OCI-LY7 (cell line): ENCODE measurements around the gene HNRNPK. TPM values are rescaled to one million over a fixed set of nuclear protein-coding genes. Genes with fewer than 3 reads are reported as not detected.
A peak's percentile ranks its signal among the peaks of the same experiment; 100 is the strongest.

Experiments
- BruUV-seq: library from RNA; stranded (reverse); fragments of 400-500 nt; replicated peaks from 2 replicates; lab custom pipeline; 2021; lab: Mats Ljungman, UMichigan
- CTCF ChIA-PET: fragments of 300-600 bp; sonication (Branson Sonifier 250); formaldehyde crosslinking; loops from one replicate; lab custom pipeline; 2022; ENCODE audit warnings: antibody characterized with exemption; ENCODE audit not compliant: unreplicated experiment; lab: Charles Lee
- POLR2A ChIA-PET: fragments of 300-600 bp; sonication (Branson Sonifier 250); formaldehyde crosslinking; loops from one replicate; lab custom pipeline; 2022; ENCODE audit warnings: antibody characterized with exemption; lab: Charles Lee
- DNase-seq: peaks from one replicate; pipeline ENCODE4 v3.0.0-alpha.2; 2015; ENCODE audit warnings: low spot score
- H2AFZ ChIP-seq: fragments of 200-600 bp; sonication (generic), shearing (Covaris generic); 2 replicates; pipeline ENCODE4 v1.6.1; 2014; ENCODE audit warnings: mild to moderate bottlenecking, antibody characterized with exemption, low read length, moderate library complexity
- H3K27ac ChIP-seq: fragments of 200-600 bp; sonication (generic); 2 replicates; pipeline ENCODE4 v1.5.1; 2014; ENCODE audit warnings: mixed run types, low read depth, mild to moderate bottlenecking, moderate library complexity, low read length, inconsistent platforms; ENCODE audit not compliant: poor library complexity, severe bottlenecking
- H3K36me3 ChIP-seq: fragments of 200-600 bp; sonication (generic); 2 replicates; pipeline ENCODE4 v1.6.1; 2014; ENCODE audit warnings: mild to moderate bottlenecking, antibody characterized with exemption, low read length, moderate library complexity, mixed read lengths; ENCODE audit not compliant: insufficient read depth
- H3K4me1 ChIP-seq: fragments of 200-600 bp; sonication (generic); 2 replicates; pipeline ENCODE4 v1.5.1; 2014; ENCODE audit warnings: mild to moderate bottlenecking, low read length; ENCODE audit not compliant: insufficient read depth, poor library complexity, severe bottlenecking
- H3K4me2 ChIP-seq: fragments of 200-600 bp; sonication (generic); 2 replicates; pipeline ENCODE4 v1.6.1; 2014; ENCODE audit warnings: mild to moderate bottlenecking, low read length
- H3K4me3 ChIP-seq: fragments of 200-600 bp; sonication (generic); 2 replicates; pipeline ENCODE4 v1.5.1; 2014; ENCODE audit warnings: mild to moderate bottlenecking, low read depth, low read length; ENCODE audit not compliant: poor library complexity, severe bottlenecking
- H3K79me2 ChIP-seq: fragments of 200-600 bp; sonication (generic); 2 replicates; pipeline ENCODE4 v1.6.1; 2016; ENCODE audit warnings: low read depth, mild to moderate bottlenecking, low read length, moderate library complexity, mixed read lengths; ENCODE audit not compliant: insufficient read depth
- H3K9me2 ChIP-seq: fragments of 200-600 bp; sonication (generic); 2 replicates; pipeline ENCODE4 v1.6.1; 2016; ENCODE audit warnings: mild to moderate bottlenecking, low read length, mixed read lengths; ENCODE audit not compliant: insufficient read depth
- H3K9me3 ChIP-seq: fragments of 200-600 bp; sonication (generic); 2 replicates; pipeline ENCODE4 v1.6.1; 2014; ENCODE audit warnings: mild to moderate bottlenecking, mixed run types, low read length, mixed read lengths
- H4K20me1 ChIP-seq: fragments of 200-600 bp; sonication (generic); 2 replicates; pipeline ENCODE4 v1.6.1; 2014; ENCODE audit warnings: mild to moderate bottlenecking, antibody characterized with exemption, low read length, moderate library complexity, mixed read lengths; ENCODE audit not compliant: insufficient read depth
- EZH2phosphoT487 ChIP-seq: fragments of 200-600 bp; sonication (generic); IDR thresholded peaks from 2 replicates; pipeline ENCODE4 v1.6.1; 2018; ENCODE audit warnings: low read depth, borderline replicate concordance, mild to moderate bottlenecking, mixed run types, antibody characterized with exemption, low read length, moderate library complexity, mixed read lengths
- intact Hi-C: fragments of 100-400 bp; cut with micrococcal nuclease; formaldehyde crosslinking; loops from one replicate; pipeline ENCODE4 v1.10.0; 2022; ENCODE audit not compliant: unreplicated experiment
- total RNA-seq, 2 experiments: library from RNA; depleted of rRNA in 1 of 2; stranded (reverse); fragments of >200 nt in 1 of 2; shearing (Covaris generic) in 1 of 2; gene quantifications; 2 replicates each; pipeline ENCODE4 v1.2.3, GENCODE V29; 2014 to 2022
- TF ChIP-seq, protein P1 (sequence below): fragments of 200-600 bp; sonication (generic); conservative IDR thresholded peaks from 2 replicates; pipeline ENCODE4 v1.5.1; 2014; ENCODE audit warnings: mild to moderate bottlenecking, antibody characterized with exemption, low read length, moderate library complexity, mixed read lengths

Gene HNRNPK
- total RNA-seq, 2 experiments from 2014 or later = 592 to 768 TPM

DNA sequence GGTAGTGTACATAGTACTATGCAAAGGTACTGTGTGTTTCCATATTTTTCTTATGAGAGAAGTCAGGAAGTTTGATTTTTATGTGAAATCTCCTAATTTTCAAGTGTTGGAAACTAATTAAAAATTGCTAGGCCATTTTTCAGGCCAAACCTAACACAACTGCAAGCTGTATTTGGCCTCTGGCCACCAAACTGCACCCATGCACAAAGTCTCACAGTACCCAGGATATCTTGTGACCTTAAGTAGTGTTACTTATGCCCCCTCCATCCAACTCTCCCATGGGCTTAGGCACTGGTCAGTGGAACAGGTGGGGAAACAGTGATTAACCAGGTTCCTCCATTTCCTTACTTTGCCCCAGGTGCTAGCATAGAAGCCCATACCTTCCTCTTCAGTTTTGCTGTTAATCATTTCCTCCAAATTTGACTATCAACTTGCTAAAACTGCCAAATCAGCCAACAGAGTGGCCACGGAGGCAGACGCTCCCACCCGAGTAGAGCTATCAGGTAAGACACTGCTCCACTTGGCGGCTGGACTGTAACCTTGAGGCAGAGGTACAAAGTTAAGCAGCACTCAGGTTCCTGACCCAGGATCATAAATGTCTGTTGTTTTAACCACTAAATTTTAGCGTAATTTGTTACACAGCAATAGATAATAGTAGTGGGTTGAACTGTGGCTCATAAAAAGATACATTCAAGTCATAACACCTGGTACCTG, 39.3 kb downstream of the HNRNPK start:
- Histone ChIP-seq H3K4me1 (no peaks in the 10 kb centered on the region), H3K4me2 (no peak overlapping the region), H3K36me3 (peaks cover 13% of the 10 kb centered on the region), H2AFZ (no peak overlapping the region), H3K9me3 (no peaks in the 10 kb centered on the region), H3K79me2 (no peaks in the 10 kb centered on the region), H3K27ac (no peak overlapping the region), H4K20me1 (no peaks in the 10 kb centered on the region), H3K4me3 (no peak overlapping the region), H3K9me2 (no peaks in the 10 kb centered on the region)
- TF ChIP-seq EZH2phosphoT487 = no peak
- TF ChIP-seq, protein P1, sequence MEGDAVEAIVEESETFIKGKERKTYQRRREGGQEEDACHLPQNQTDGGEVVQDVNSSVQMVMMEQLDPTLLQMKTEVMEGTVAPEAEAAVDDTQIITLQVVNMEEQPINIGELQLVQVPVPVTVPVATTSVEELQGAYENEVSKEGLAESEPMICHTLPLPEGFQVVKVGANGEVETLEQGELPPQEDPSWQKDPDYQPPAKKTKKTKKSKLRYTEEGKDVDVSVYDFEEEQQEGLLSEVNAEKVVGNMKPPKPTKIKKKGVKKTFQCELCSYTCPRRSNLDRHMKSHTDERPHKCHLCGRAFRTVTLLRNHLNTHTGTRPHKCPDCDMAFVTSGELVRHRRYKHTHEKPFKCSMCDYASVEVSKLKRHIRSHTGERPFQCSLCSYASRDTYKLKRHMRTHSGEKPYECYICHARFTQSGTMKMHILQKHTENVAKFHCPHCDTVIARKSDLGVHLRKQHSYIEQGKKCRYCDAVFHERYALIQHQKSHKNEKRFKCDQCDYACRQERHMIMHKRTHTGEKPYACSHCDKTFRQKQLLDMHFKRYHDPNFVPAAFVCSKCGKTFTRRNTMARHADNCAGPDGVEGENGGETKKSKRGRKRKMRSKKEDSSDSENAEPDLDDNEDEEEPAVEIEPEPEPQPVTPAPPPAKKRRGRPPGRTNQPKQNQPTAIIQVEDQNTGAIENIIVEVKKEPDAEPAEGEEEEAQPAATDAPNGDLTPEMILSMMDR = no peak
- no peak for DNase-seq
- ChIA-PET CTCF (no interaction called here), POLR2A (interaction anchor here (1.0 kb wide), 1 partner anchor 222 kb away, joined by 3 read pairs; no protein-coding TSS in a partner anchor)
- no TSS peak for BruUV-seq
- intact Hi-C loops = no loop called here

- intact Hi-C loops = loop anchor here (1.0 kb wide), 3 partner anchors 235 to 377 kb away; no protein-coding TSS in a partner anchor
- no peak for TF ChIP-seq EZH2phosphoT487
- TF ChIP-seq, protein P1 = peak; percentile 89
These were observed 42.1 kb downstream of the HNRNPK start for GRCh38 chr9:83937861-83938455.

More at GRCh38 chr9:83937861-83938455, 42.1 kb downstream of the HNRNPK start:
- H3K36me3 ChIP-seq = no peaks in the 10 kb centered on the region; the same call in 1 of the 2 replicates
- H3K9me2 ChIP-seq = no peaks in the 10 kb centered on the region
- no peak overlapping the region for H3K27ac ChIP-seq
- H3K4me1 ChIP-seq = no peaks in the 10 kb centered on the region
- no peak overlapping the region for H3K4me3 ChIP-seq
- no peaks in the 10 kb centered on the region for H3K79me2 ChIP-seq
- no TSS peak for BruUV-seq
- no peaks in the 10 kb centered on the region for H3K9me3 ChIP-seq
- ChIA-PET CTCF (no interaction called here), POLR2A (interaction anchor here (1.0 kb wide), 1 partner anchor 377 kb away, joined by 3 read pairs; no protein-coding TSS in a partner anchor)
- H4K20me1 ChIP-seq = no peaks in the 10 kb centered on the region
- H2AFZ ChIP-seq = no peak overlapping the region
- H3K4me2 ChIP-seq = no peak overlapping the region
- peak; percentile 80 for DNase-seq
